GM12878 (cell line): ENCODE results near the gene GBP2. TPM values are rescaled to one million over a fixed set of nuclear protein-coding genes. Genes with fewer than 3 reads are reported as not detected.

Source experiments
- ATAC-seq: fragments of 200-7000 bp; cut with Tn5 transposase; 3 replicates; pipeline ENCODE4 v1.9.1; 2020; ENCODE audit warnings: mild to moderate bottlenecking, moderate library complexity
- BruUV-seq: library from RNA; stranded (reverse); fragments of 400-500 nt; replicated peaks from 2 replicates; lab custom pipeline; 2021; lab: Mats Ljungman, UMichigan
- CTCF ChIA-PET: fragments of 300-600 bp; sonication (Branson Sonifier 250); formaldehyde crosslinking; extraction: SDS; loops from one replicate; lab custom pipeline; 2021; ENCODE audit warnings: inconsistent platforms; lab: Yijun Ruan, JAX
- POLR2A ChIA-PET: fragments of 350-600 bp; formaldehyde crosslinking; extraction: SDS; loops from one replicate; lab custom pipeline; 2021; ENCODE audit warnings: inconsistent platforms; lab: Charles Lee
- RAD21 ChIA-PET: fragments of 300-600 bp; sonication (Branson Sonifier 250); formaldehyde crosslinking; loops from one replicate; lab custom pipeline; 2023; ENCODE audit warnings: antibody characterized with exemption; ENCODE audit not compliant: unreplicated experiment; lab: Charles Lee
- SMC1A ChIA-PET: fragments of 300-600 bp; sonication (Branson Sonifier 250); formaldehyde crosslinking; loops from one replicate; lab custom pipeline; 2023; ENCODE audit not compliant: unreplicated experiment, uncharacterized antibody; lab: Charles Lee
- DNase-seq: peaks from one replicate; pipeline ENCODE4 v3.0.0-alpha.2; 2011; ENCODE audit warnings: low read depth, low spot score
- FAIRE-seq: peaks from 3 replicates; lab custom pipeline; 2011; peaks lifted over from hg19 to GRCh38; lab: Jason Lieb, UNC
- H2AFZ ChIP-seq: 2 replicates; pipeline ENCODE4 v1.6.0; 2011; ENCODE audit warnings: low read depth, low read length, control low read depth; ENCODE audit not compliant: control insufficient read depth
- H3K27ac ChIP-seq: 2 replicates; pipeline ENCODE4 v1.5.1; 2011; ENCODE audit warnings: control low read depth; ENCODE audit not compliant: control insufficient read depth, insufficient read depth
- H3K27me3 ChIP-seq, 2 experiments: replicated peaks in 1 of 2; 2 replicates each; pipeline versions ENCODE4 v1.6.0 to v1.6.1; 2011; ENCODE audit warnings: low read length in 1 of 2; ENCODE audit not compliant: control insufficient read depth in 2 of 2, insufficient read depth in 2 of 2
- H3K36me3 ChIP-seq, 2 experiments: 2 replicates each; pipeline ENCODE4 v1.5.1; 2011; ENCODE audit warnings: low read length in 1 of 2; ENCODE audit not compliant: control insufficient read depth in 2 of 2, insufficient read depth in 2 of 2
- H3K4me1 ChIP-seq: 2 replicates; pipeline ENCODE4 v1.6.1; 2011; ENCODE audit warnings: mild to moderate bottlenecking, low read length, moderate library complexity, mixed read lengths; ENCODE audit not compliant: control insufficient read depth, insufficient read depth
- H3K4me2 ChIP-seq: 2 replicates; pipeline ENCODE4 v1.6.0; 2011; ENCODE audit warnings: control low read depth; ENCODE audit not compliant: control insufficient read depth, insufficient read depth
- H3K4me3 ChIP-seq: fragments of 200-600 bp; sonication (generic); 2 replicates; pipeline ENCODE4 v1.5.1; 2016
- H3K79me2 ChIP-seq: 2 replicates; pipeline ENCODE4 v1.6.0; 2011; ENCODE audit warnings: low read length; ENCODE audit not compliant: control insufficient read depth, insufficient read depth
- H3K9ac ChIP-seq: 2 replicates; pipeline ENCODE4 v1.8.0; 2011; ENCODE audit warnings: low read length, control low read depth, mixed read lengths; ENCODE audit not compliant: control insufficient read depth, insufficient read depth
- H3K9me3 ChIP-seq: replicated peaks from 3 replicates; pipeline ENCODE4 v1.5.1; 2011; ENCODE audit warnings: mild to moderate bottlenecking, low read length; ENCODE audit not compliant: control insufficient read depth, insufficient read depth
- H4K20me1 ChIP-seq: 2 replicates; pipeline ENCODE4 v1.6.0; 2011; ENCODE audit not compliant: control insufficient read depth, insufficient read depth
- BCL3 ChIP-seq: IDR thresholded peaks from 2 replicates; pipeline ENCODE4 v1.6.1; 2011; ENCODE audit warnings: borderline replicate concordance, low read depth, mild to moderate bottlenecking, moderate library complexity, low read length; ENCODE audit not compliant: insufficient read depth, poor library complexity, severe bottlenecking
- IKZF2 ChIP-seq, 2 experiments: fragments of 450-650 bp; IDR thresholded peaks; 2 replicates each; pipeline ENCODE4 v1.6.1; 2017; ENCODE audit warnings: mild to moderate bottlenecking in 2 of 2, moderate library complexity in 2 of 2
- IRF5 ChIP-seq: fragments of 450-650 bp; IDR thresholded peaks from 2 replicates; pipeline ENCODE4 v1.6.1; 2017; ENCODE audit warnings: borderline replicate concordance
- JUNB ChIP-seq: IDR thresholded peaks from 2 replicates; pipeline ENCODE4 v1.6.1; 2016; ENCODE audit warnings: antibody characterized with exemption, mild to moderate bottlenecking
- MEF2A ChIP-seq: IDR thresholded peaks from 2 replicates; pipeline ENCODE4 v1.6.1; 2011; ENCODE audit warnings: low read depth, mild to moderate bottlenecking, low read length, moderate library complexity; ENCODE audit not compliant: insufficient read depth
- MLLT1 ChIP-seq: fragments of 450-650 bp; IDR thresholded peaks from 2 replicates; pipeline ENCODE4 v1.6.1; 2016; ENCODE audit warnings: mild to moderate bottlenecking
- NR2C1 ChIP-seq: fragments of 450-650 bp; IDR thresholded peaks from 2 replicates; pipeline ENCODE4 v1.6.1; 2017; ENCODE audit warnings: antibody characterized with exemption, mild to moderate bottlenecking, moderate library complexity
- NR2C2 ChIP-seq: IDR thresholded peaks from 2 replicates; pipeline ENCODE4 v1.6.1; 2011; ENCODE audit warnings: borderline replicate concordance, low read depth; ENCODE audit not compliant: control insufficient read depth, insufficient read length
- POLR2AphosphoS2 ChIP-seq: IDR thresholded peaks from 2 replicates; pipeline ENCODE4 v1.6.1; 2011; ENCODE audit warnings: low read depth, mild to moderate bottlenecking, low read length, improper control_type of control experiment, moderate library complexity
- RELA ChIP-seq: fragments of 450-650 bp; IDR thresholded peaks from 2 replicates; pipeline ENCODE4 v1.8.0; 2014; ENCODE audit warnings: borderline replicate concordance; ENCODE audit not compliant: partially characterized antibody
- REST ChIP-seq: IDR thresholded peaks from 2 replicates; pipeline ENCODE4 v1.6.1; 2012; ENCODE audit warnings: mild to moderate bottlenecking, low read depth, low read length
- RFX5 ChIP-seq: IDR thresholded peaks from 2 replicates; pipeline ENCODE4 v1.6.1; 2011; ENCODE audit warnings: low read depth, low read length, improper control_type of control experiment
- SIN3A ChIP-seq: IDR thresholded peaks from 2 replicates; pipeline ENCODE4 v1.6.1; 2012; ENCODE audit warnings: low read depth, low read length, improper control_type of control experiment
- SMC3 ChIP-seq: IDR thresholded peaks from 2 replicates; pipeline ENCODE4 v1.6.1; 2011; ENCODE audit warnings: low read length, improper control_type of control experiment, borderline replicate concordance
- SUZ12 ChIP-seq: fragments of 200-600 bp; sonication (generic); IDR thresholded peaks from one replicate; pipeline ENCODE4 v1.6.1; 2018; ENCODE audit warnings: antibody characterized with exemption, mild to moderate bottlenecking; ENCODE audit not compliant: unreplicated experiment
- ZNF622 ChIP-seq: fragments of 450-650 bp; IDR thresholded peaks from 2 replicates; pipeline ENCODE4 v1.6.1; 2017; ENCODE audit warnings: mild to moderate bottlenecking, inconsistent platforms
- WGBS: methylation state at CpG from one replicate; pipeline ENCODE4 v1.1.6; 2016; ENCODE audit warnings: low lambda C conversion rate; ENCODE audit not compliant: insufficient replicate concordance, insufficient coverage; ENCODE audit errors: missing lambda C conversion rate; 5-methylcytosine and 5-hydroxymethylcytosine counted together
- in situ Hi-C: fragments of 300-500 bp; cut with MboI; formaldehyde crosslinking; loops from 9 replicates; pipeline ENCODE4 v1.14.3; 2018; ENCODE audit warnings: mixed read lengths
- intact Hi-C: fragments of 100-400 bp; cut with micrococcal nuclease; formaldehyde crosslinking; loops from one replicate; pipeline ENCODE4 v1.14.2; 2022; ENCODE audit not compliant: unreplicated experiment
- polyA plus RNA-seq, 11 experiments: library from polyadenylated mRNA; depleted of rRNA in 4 of 11; unstranded in 6 of 11; stranded (reverse) in 5 of 11; fragments of >200 nt; fragmentation: Nextera tagmentation in 4 of 11; fragmentation: Illumina TruSeq in 1 of 11; extraction: Ambion mirVana in 4 of 11; extraction: Trizol in 1 of 11; gene quantifications; 1 replicate in 1 of 11; 2 replicates in 10 of 11; pipeline versions ENCODE4 v1.2.1 to v1.2.3, GENCODE V29; 2011 to 2016; ENCODE audit warnings: inconsistent platforms in 2 of 11, missing spikeins in 2 of 11, low read depth in 1 of 11
- total RNA-seq, 4 experiments: library from RNA; depleted of rRNA in 3 of 4; stranded (reverse); fragments of >200 nt in 3 of 4; fragmentation: Illumina TruSeq in 1 of 4; extraction: Trizol in 1 of 4; gene quantifications; 2 replicates each; pipeline versions ENCODE4 v1.2.1 to v1.2.3, GENCODE V29; 2013 to 2021

Gene GBP2
- total and polyA plus RNA-seq, 10 of the 15 experiments (the other 5 are each of a cell fraction or from before 2014, with no cell fraction given), result 1.6 to 5.9 (median 3.2) TPM

GRCh38 chr1:89088572-89088971 is 37.3 kb downstream of the GBP2 start:
- BruUV-seq, result no TSS peak
- Histone ChIP-seq H3K9me3 (no peaks in the 10 kb centered on the region), H3K9ac (no peak overlapping the region), H3K4me2 (no peak overlapping the region), H2AFZ (no peak overlapping the region), H3K4me3 (no peak overlapping the region), H4K20me1 (no peaks in the 10 kb centered on the region), H3K36me3 (no peaks in the 10 kb centered on the region), H3K79me2 (no peaks in the 10 kb centered on the region), H3K27me3 (no peaks in the 10 kb centered on the region; a peak in 1 of 4 replicates), H3K27ac (no peak overlapping the region), H3K4me1 (no peaks in the 10 kb centered on the region)
- WGBS, result 61% methylated on average over 10 of the region's 10 CpGs
- in situ Hi-C loops (no loop called here), intact Hi-C loops (no loop called here)
- ChIA-PET POLR2A (no interaction called here), CTCF (interaction anchor here (1.1 to 1.2 kb wide), 2 partner anchors 186 to 268 kb away, joined by 3 read pairs; no protein-coding TSS in a partner anchor), SMC1A (interaction anchor here (1.1 to 1.3 kb wide), 2 partner anchors 89 to 236 kb away, joined by 3 read pairs; no protein-coding TSS in a partner anchor), RAD21 (no interaction called here)
- no peak for FAIRE-seq
- DNase-seq, result no peak
- no peak for ATAC-seq
- TF ChIP-seq POLR2AphosphoS2, result no peak
- no peak for TF ChIP-seq ZNF622
- TF ChIP-seq RELA, result no peak
- no peak for TF ChIP-seq IRF5
- no peak for TF ChIP-seq NR2C1
- no peak for TF ChIP-seq REST
- no peak for TF ChIP-seq SUZ12
- no peak for TF ChIP-seq BCL3
- TF ChIP-seq JUNB, result no peak
- no peak for TF ChIP-seq SMC3
- no peak for TF ChIP-seq MLLT1
- TF ChIP-seq MEF2A, result no peak
- no peak for TF ChIP-seq SIN3A
- no peak for TF ChIP-seq NR2C2
- no peak for TF ChIP-seq RFX5
- TF ChIP-seq IKZF2 (IDR thresholded peaks at IDR 0.05), result no peak
